Medulla oblongata (tissue), 1 donor: ENCODE data around the gene WASF3.
A peak's percentile ranks its signal among the peaks of the same experiment; 100 is the strongest.
"Not testable (repeated sequence)": the region's sequence is repeated elsewhere in the genome, so short reads cannot be mapped to it uniquely, and the experiment has no call there.

ENCODE experiments used
- DNase-seq: peaks from one replicate; pipeline ENCODE4 v3.0.0-alpha.2; 2015; ENCODE audit errors: extremely low spot score

WASF3 gene

DNA sequence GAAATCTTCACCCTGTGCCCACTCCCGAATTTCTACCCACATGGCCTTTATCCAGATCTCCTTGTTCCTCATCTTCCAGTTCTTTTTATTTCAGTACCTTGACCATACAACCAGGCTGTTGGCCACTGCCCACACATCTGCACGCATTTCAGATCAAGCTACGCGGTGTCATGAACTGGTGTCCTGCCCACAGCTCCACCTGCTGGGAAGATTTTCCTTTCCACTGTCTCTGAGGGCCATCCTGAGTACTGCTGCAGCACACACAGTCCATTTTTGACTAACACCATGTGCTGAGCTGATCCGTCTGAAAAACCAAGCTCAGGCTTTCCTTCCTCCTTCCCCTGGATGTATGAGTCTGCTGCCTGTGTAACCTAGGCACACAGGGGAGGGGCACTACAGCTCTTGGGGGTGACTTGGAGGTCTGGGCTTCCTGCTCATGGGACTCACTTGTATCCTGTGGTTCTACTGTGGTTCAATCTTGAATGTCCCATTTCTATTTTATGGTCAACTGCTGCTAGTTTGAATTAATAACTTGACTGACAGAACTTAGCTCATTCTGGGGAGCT is 71.9 kb downstream of the WASF3 start:
- DNase-seq, result no peak

DNA sequence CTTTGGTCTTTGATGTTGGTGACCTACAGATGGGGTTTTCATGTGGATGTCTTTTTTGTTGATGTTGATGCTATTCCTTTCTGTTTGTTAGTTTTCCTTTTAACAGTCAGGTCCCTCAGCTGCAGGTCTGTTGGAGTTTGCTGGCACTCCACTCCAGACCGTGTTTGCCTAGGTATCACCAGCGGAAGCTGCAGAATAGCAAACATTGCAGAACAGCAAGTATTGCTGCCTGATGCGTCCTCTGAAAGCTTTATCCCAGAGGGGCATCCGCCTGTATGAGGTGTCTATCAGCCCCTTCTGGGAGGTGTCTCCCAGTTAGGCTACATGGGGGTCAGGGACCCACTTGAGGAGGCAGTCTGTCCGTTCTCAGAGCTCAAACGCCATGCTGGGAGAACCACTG is 78.2 kb downstream of the WASF3 start:
- not testable (repeated sequence) for DNase-seq

DNA sequence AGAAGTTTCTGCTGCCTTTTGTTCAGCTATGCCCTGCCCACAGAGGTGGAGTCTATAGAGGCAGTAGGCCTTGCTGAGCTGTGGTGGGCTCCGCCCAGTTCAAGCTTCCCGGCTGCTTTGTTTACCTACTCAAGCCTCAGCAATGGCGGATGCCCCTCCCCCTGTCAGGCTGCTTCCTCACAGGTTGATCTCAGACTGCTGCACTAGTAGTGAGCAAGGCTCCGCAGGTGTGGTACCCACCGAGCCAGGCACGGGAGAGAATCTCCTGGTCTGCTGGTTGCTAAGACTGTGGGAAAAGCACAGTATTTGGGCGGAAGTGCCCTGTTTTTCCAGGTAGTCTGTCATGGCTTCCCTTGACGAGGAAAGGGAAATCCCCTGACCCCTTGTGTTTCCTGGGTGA is 78.6 kb downstream of the WASF3 start:
- DNase-seq, result not testable (repeated sequence)

DNA sequence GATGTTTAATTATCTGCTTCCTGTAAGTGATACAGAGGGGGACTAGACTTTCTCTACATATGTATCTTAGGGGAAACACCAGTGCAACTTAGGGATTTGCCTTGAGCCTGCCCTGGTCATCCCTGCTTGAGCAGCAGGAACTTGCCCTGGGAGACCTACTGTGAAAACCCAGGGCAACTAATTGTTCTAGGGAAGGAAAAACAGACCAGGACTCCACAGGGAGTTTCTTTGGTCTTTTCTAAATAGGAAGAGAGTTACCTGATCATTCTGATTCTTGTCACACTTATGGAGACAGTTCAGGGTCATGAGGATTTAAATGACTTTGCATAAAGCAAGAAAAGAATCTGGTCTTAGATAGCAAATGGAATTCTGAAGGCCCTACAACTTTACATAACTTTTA is 89.1 kb downstream of the WASF3 start:
- DNase-seq, result no peak

DNA sequence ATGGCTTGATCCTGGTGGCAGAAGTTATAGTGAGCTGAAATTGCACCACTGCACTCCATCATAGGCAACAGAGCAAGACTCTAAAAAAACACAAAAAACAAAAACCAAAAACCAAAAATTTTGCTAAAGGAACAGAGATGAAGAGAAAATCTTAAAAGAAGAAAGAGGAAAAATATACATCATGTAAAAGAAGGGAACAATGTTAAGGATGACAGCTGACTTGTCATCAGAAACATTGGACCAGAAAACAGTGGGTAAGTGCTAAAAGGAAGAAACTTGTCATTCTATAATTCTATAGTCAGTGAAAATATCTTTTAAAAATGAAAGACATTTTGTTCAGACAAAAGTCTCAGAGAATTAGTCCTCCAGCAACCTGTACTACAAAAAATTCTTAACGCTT is 93.8 kb downstream of the WASF3 start:
- no peak for DNase-seq

DNA sequence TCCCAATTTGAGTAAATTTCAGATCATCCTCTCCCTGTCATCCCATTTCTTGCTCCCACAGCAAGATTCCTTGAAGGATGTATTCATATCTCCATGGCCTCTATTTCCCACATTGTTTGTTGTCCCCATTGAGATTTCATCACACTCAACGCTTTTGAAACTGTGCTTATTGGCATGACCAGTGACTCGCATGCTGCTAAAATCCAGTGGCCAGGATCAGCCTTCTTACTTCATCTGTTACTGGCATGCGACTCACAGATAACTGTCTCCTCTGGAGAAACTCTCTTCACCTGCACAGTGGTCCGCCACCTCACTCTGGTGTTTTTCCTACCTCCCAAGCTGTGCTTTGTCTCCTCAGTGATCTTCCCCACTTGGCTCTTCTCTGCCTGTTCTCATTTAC is 95.8 kb downstream of the WASF3 start:
- no peak for DNase-seq

DNA sequence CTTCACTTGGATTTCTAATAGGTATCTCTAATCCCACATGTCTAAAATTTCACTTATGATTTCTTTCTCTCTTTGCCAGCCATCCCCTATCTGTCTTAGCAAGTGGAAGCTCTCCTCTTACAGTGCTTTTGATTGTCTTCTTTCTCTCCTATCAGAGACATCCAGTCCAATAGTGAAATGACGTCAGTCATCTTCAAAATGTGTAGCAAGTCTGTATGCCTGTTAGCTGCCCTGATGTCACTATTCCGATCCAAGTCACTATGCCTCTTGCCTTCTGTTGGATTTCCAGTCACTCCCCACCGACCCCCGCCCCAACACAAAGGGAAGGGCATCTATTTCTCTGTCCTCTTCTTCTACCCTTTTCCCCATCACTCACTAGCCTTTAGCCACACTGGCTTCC is 96.4 kb downstream of the WASF3 start:
- no peak for DNase-seq

DNA sequence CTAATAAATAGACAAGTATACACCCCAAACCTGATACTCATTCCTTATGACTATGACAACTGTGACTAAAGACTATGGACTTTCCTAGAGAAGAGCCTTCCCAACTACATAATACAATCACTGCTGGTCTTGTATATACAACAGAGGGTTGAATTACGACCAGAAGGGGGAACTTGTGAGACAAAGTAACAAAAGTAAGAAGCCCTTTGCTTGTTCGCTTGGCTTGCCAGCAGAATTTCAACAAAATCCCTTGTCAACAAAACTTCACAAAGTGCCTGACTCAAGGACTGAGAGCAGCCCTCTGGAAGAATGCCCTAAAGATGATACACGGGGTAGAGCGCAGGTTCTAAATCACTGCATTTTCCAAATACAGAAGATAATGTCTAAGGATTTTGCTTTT is 99.4 kb downstream of the WASF3 start:
- DNase-seq, result peak; percentile 51

DNA sequence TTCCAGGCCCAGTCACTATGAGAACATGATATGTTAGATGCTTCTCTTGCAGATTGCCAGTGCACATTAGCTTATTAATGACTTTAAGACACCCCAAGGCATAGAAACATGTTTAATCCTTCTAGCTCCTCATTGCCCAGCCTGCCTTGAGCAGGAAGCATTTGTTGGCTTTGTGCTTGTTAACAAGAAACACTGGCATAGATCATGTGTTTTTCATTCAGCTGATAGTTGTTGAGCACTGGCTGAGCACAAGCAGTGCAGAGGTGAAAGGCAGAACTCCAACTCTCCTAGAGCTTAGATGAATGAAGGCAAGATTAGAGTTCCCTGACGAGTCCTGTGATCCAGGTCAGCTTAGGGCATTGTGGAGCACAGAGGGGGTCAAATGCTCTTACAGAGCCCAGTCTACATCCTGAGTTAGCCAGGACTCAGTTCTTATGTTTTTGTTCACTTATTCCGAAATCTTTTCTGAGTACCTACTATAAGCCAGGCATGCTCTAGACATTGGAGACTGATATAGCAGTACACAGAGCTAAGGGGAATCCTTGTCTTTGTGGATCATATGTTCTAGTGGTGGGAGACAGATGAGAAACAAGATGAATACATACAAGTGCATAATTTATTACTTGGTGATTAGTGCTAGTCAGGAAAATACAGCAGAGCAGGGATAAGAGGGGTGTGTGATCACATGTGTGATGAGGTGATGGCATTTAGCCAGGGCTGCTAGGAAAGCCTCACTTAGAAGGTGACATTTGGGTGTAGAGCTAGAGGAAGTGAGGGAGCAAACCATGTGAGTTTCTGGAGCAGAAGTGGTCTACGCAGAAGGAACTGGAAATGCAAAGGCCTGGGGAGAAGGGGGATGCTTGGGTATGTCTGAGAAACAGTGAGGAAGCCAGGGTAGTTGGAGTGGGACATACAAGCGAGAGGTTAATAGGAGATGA is 101.2 kb downstream of the WASF3 start:
- DNase-seq, result peak; percentile 60

DNA sequence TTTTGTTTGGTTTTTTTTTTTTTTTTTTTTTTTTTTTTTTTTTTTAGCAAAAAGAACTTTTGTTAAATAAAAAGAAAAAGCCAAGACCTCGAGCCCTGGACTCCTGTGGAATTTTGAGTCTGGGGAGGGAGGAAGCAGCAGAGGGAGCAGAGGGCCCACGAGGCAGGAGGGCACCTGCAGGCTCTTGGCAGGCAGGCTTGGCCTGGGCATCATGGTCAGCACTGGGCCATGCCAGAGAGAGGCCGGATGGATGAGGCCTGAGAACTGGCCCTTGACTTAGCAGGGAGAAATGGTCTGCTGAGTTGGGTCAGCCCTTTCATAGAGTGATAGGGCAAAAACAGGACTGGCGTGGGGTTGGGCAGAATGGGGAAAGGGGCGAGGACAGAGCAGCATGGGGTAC is 102.7 kb downstream of the WASF3 start:
- DNase-seq, result peak; percentile 27

DNA sequence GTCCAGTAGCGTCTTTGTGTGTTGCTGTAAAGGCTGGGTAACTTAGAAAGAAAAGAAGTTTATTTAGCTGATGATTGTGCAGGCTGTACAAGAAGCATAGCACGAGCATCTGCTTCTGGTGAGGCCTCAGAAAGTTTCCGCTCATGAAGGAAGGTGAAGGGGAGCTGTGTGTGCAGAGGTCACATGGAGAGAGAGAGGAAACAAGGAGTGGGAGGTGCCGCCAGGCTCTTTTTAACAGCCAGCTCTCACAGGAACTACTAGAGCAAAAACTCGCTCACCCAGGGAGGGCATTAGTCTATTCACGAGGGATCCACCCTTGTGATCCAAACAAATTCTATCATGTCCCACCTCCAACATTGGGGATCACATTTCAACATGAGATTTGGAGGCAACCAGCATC is 103.3 kb downstream of the WASF3 start:
- DNase-seq, result no peak

DNA sequence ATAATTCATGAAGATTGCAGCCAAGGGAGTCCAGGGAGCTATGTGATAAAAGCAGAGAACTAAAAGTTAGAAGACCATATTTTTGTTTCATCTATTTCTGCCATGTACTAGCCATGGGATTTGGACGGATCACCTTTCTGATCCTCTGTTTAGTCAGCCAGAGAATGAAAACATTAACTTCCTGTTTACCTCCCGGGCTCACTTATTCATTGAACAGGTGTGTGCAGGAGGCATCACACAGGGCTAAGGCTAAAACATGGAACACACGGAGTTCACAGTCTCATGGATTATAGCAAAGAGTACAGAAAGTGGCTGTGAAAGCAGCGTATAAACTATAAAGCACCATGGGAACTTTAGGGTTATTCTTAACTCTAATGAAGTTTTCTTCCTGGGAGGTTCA is 106.3 kb downstream of the WASF3 start:
- no peak for DNase-seq

DNA sequence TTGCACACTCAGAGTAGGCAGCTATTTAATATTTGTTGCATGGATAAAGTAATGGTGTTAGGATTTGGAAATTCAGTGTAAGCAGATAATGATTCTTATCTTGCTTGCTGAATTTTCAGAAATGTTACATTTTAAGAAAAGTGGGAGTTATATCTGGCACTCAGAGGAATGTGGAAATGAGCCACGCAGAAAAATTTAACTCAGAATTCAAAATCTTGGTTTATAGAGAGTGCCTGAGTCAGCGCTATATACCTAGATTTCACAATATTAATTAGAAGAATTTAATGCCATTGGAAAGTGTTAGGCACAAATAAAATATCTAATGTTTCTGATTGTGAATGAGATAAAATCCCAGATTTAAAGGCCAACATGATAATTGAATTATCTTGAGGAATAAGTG is 106.8 kb downstream of the WASF3 start:
- DNase-seq, result no peak

DNA sequence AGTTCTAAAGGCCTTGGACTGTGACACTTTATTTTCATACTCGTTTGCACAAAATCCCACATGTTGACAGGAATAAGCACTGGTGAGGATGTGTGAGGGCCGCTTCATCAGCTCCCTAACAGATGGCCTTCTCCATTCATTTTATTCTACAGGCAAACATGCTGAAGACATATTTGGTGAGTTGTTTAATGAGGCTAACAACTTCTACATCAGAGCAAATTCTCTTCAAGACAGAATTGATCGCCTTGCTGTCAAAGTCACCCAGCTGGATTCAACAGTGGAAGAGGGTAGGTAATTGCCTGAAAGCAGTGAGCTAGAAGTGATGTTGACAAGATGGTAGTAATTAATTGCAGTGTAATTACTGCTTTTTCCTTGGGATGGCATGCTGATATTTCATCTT is 107.4 kb downstream of the WASF3 start:
- no peak for DNase-seq

DNA sequence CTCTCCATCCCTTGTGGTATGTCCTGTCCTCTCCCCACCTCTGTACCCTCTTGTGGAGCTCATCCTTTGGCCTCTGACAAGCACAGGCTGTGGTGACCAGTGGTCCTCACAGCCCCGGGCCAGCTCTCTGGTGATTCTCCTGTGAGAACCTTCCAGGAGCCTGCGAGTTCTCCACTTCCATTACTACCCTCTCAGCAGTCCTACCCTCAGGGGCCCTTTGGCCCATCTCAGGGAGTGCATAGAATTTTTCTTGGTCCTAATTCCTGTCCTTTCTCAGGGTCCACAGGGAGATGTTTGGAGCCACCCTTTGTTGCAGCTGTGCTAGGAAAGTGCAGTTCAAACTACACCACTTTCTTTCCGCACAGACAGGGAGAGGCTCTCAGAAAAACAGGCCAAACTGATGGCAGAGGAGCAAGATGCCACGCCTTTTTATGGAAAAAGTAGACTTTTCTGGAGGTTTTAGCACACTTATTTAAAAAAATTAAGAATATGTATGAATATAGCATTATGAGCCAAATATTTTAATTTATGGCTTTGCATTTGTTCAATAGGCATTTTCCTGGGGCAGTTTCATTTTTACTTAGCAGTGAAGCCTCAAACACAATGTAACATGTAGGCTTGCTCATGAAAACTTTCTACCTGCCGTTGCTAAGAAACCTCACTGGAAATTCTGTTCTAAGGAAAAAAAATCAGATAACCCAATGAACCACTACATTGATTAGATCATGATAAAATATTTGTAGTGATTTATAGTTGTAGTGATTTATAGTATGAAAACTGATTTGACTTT is 111.1 kb downstream of the WASF3 start:
- DNase-seq, result no peak

DNA sequence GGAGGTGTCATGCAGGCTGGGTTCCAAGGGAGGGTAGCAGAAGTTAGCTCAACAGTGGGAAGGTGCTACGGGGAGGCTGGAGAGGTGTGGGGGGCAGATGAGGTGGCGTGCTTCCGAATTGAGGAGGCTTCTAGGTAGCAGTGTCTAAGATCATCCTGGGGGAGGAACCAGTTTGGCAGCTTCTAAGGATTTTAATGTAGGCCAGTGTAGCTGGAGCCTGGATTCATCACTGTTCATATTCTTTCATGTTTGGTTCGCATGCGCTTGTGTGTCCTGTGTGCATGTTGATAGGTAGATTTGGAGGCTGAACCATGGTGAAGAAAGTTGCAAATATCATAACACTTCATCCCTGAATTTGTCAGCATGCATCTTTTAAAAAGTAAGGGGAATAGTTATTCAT is 116.4 kb downstream of the WASF3 start:
- DNase-seq, result no peak

DNA sequence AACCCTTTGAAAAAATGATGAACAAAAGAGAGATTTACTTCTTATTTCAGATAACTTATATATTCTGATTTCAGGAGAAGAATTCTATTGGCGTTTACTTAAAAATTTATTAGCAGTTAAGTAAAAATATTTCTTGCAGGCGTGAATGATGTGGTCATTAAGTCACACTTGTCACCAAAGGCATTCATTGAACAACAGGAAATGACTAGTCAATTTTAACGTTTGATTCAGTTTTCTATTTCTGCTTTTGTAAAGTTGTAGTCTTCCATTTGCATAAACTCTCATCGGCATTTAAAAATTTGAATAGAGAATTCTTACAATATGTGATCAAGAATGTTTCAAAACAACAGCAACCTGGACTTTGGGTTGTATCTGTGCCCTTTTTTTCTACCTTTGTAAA is 119.7 kb downstream of the WASF3 start:
- no peak for DNase-seq

DNA sequence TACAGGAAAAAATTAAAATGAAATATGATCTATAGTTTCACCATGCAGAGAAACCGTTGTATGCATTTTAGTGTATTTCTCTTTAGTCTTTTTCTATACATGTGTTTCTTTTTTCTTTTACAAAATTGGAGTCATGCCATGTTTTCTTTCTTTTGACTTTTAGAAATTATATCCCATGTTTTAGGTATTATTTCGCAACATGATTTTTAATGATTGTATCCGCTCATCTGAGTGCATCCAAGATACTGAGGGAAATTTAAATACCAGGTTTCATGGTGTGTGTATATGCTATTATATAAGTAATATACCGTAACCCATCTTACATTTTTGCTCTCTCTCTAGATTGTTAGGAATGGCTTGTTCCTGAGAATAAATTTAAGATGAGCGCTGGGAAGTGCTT is 120.8 kb downstream of the WASF3 start:
- no peak for DNase-seq

DNA sequence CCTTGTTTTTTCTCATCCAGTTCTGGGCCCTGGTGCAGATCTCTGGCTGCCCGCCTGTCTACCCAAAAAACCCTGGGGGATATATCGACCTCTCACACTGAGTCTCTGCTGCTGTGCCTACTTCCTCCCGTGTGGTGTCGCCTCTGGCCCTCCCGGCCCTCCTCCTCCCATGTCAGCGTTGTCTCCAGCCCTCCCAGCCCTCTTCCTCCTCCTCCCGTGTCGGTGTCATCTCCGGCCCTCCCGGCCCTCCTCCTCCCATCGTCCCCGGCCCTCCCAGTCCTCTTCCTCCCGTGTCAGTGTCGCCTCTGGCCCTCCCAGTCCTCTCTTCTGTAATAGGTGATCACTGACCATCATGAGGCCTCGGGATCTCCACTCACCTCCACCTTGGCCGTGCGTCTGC is 121.3 kb downstream of the WASF3 start:
- no peak for DNase-seq

DNA sequence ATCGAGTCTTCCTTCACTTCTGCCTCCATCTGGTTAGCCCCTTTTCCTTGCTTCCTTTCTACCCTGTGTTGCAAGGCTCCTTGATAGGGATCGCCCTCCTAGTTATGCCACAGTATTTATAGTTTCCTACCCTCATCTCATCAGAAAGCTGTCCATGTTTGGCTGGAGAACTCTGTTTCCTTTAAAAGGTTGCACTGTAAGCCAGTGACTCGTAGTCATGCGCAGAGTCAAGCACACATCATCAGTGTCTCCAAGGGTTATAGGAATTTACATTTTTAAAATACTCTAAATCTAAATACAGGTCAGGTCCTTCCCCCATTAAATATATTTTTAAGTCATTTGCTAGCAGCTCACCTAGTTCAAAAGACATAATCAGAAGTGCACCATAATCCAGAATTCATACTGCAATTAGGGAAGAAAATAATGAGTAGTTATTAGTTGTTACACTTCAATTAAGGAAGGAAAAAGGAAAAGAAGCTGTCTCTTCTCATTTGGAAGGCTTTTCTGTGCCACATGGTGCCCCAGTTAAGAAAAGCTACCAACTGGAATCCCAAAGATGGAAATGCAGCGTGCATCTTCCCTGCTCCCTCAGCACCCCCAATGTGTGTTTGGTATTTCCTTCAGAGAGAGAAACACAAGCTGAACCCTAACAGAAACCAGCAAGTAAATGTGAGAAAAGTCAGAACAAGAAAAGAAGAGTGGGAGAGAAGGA is 122.1 kb downstream of the WASF3 start:
- no peak for DNase-seq

DNA sequence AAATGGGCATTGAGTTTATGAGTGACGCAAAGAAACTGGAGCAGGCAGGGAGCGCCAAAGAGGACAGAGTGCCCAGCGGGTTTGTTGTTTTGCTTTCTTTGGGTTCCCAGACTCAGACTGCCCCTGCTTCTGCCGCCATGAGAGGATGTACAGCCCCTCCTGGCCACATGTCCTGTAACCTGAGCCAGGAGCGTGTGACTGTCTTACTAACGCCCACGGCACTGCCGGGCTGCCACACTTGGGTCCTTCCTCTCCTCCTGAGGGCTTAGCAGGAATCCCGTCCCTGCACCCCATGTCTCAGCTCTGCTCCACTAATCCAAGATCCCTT is 122.6 kb downstream of the WASF3 start:
- DNase-seq, result no peak

DNA sequence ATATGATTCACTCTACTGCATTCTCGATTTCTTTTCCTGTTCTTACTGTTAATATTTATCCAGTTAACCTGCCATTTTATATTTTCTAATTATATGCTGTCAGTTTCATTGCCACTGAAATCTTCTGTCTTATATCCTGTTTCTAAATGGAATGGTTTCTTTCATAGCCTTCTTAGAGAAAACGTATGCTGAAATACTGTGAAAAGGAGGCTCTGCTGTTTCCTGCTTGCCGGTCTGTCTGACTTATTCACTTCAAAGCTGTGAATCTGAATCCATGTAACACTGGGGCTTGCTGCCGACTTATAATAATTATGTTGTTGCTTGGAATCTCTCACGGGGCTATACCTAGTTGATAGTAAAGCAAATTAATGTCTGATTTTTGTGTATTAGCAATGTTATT is 123.1 kb downstream of the WASF3 start:
- no peak for DNase-seq
